ENCODE data around the gene BIVM.

The BIVM gene

GRCh38 chr13:102769679-102770078 is 29.2 kb upstream of the BIVM start:
- Histone ChIP-seq H3K9me3 (ENCODE audit: insufficient read depth, low read length) (peaks cover 5% of the 10 kb centered on the region; the same call in 1 of the 2 replicates), H3K4me3 (ENCODE audit: insufficient read length, low read depth) (no peak overlapping the region), H3K36me3 (ENCODE audit: insufficient read depth, insufficient read length, low read length) (peaks cover 33% of the 10 kb centered on the region), H3K27me3 (ENCODE audit: insufficient read depth, insufficient read length) (peaks cover 4% of the 10 kb centered on the region), H3K9ac (ENCODE audit: insufficient read length, low read depth) (no peak overlapping the region), H3K4me1 (ENCODE audit: insufficient read depth, insufficient read length) (peaks cover 2% of the 10 kb centered on the region)
- TF ChIP-seq ZNF274 (IDR thresholded peaks at IDR 0.05; ENCODE audit: low read depth, low read length) (no peak), YY1 (IDR thresholded peaks at IDR 0.05; ENCODE audit: insufficient read depth, insufficient read length) (no peak), SUZ12 (IDR thresholded peaks at IDR 0.05; ENCODE audit: extremely low read depth, insufficient read depth, insufficient read length) (no peak)
- DNase-seq (ENCODE audit: low read depth, low spot score): no peak

- Histone ChIP-seq H3K9me3 (ENCODE audit: insufficient read depth, low read length) (peaks cover 5% of the 10 kb centered on the region; the same call in 1 of the 2 replicates), H3K4me3 (ENCODE audit: insufficient read length, low read depth) (no peak overlapping the region), H3K36me3 (ENCODE audit: insufficient read depth, insufficient read length, low read length) (peaks cover 29% of the 10 kb centered on the region), H3K27me3 (ENCODE audit: insufficient read depth, insufficient read length) (peaks cover 4% of the 10 kb centered on the region), H3K4me1 (ENCODE audit: insufficient read depth, insufficient read length) (peaks cover 2% of the 10 kb centered on the region), H3K9ac (ENCODE audit: insufficient read length, low read depth) (no peak overlapping the region)
- no peak for DNase-seq (ENCODE audit: low read depth, low spot score)
- TF ChIP-seq SUZ12 (IDR thresholded peaks at IDR 0.05; ENCODE audit: extremely low read depth, insufficient read depth, insufficient read length) (no peak), YY1 (IDR thresholded peaks at IDR 0.05; ENCODE audit: insufficient read depth, insufficient read length) (no peak), ZNF274 (IDR thresholded peaks at IDR 0.05; ENCODE audit: low read depth, low read length) (no peak)
These were observed 28.5 kb upstream of the BIVM start for GRCh38 chr13:102770435-102770834.

- no peak for DNase-seq (ENCODE audit: low read depth, low spot score)
- H3K27me3 ChIP-seq (ENCODE audit: insufficient read depth, insufficient read length): peaks cover 4% of the 10 kb centered on the region
- H3K4me3 ChIP-seq (ENCODE audit: insufficient read length, low read depth): no peak overlapping the region
- peaks cover 21% of the 10 kb centered on the region for H3K36me3 ChIP-seq (ENCODE audit: insufficient read depth, insufficient read length, low read length)
- peaks cover 5% of the 10 kb centered on the region; the same call in 1 of the 2 replicates for H3K9me3 ChIP-seq (ENCODE audit: insufficient read depth, low read length)
- no peak for TF ChIP-seq SUZ12 (IDR thresholded peaks at IDR 0.05; ENCODE audit: extremely low read depth, insufficient read depth, insufficient read length)
- no peak for TF ChIP-seq ZNF274 (IDR thresholded peaks at IDR 0.05; ENCODE audit: low read depth, low read length)
- TF ChIP-seq YY1 (IDR thresholded peaks at IDR 0.05; ENCODE audit: insufficient read depth, insufficient read length): no peak
- H3K4me1 ChIP-seq (ENCODE audit: insufficient read depth, insufficient read length): peaks cover 2% of the 10 kb centered on the region
- H3K9ac ChIP-seq (ENCODE audit: insufficient read length, low read depth): no peak overlapping the region
These were observed 27.4 kb upstream of the BIVM start for GRCh38 chr13:102771298-102772041.

GRCh38 chr13:102772042-102772425 is 26.9 kb upstream of the BIVM start:
- Histone ChIP-seq H3K27me3 (ENCODE audit: insufficient read depth, insufficient read length) (peaks cover 4% of the 10 kb centered on the region), H3K9me3 (ENCODE audit: insufficient read depth, low read length) (peaks cover 5% of the 10 kb centered on the region; the same call in 1 of the 2 replicates), H3K9ac (ENCODE audit: insufficient read length, low read depth) (no peak overlapping the region), H3K4me1 (ENCODE audit: insufficient read depth, insufficient read length) (peaks cover 2% of the 10 kb centered on the region), H3K4me3 (ENCODE audit: insufficient read length, low read depth) (no peak overlapping the region), H3K36me3 (ENCODE audit: insufficient read depth, insufficient read length, low read length) (peaks cover 17% of the 10 kb centered on the region)
- DNase-seq (ENCODE audit: low read depth, low spot score): no peak
- no peak for TF ChIP-seq YY1 (IDR thresholded peaks at IDR 0.05; ENCODE audit: insufficient read depth, insufficient read length)
- TF ChIP-seq ZNF274 (IDR thresholded peaks at IDR 0.05; ENCODE audit: low read depth, low read length): no peak
- no peak for TF ChIP-seq SUZ12 (IDR thresholded peaks at IDR 0.05; ENCODE audit: extremely low read depth, insufficient read depth, insufficient read length)

GRCh38 chr13:102773441-102774213 is 25.3 kb upstream of the BIVM start, which contains the start of gene TEX30:
TEX30 (minus strand) TSS chr13:102773786; CDS start chr13:102770026, 3,760 bp downstream.
- H3K27me3 ChIP-seq (ENCODE audit: insufficient read depth, insufficient read length): peaks cover 4% of the 10 kb centered on the region
- TF ChIP-seq ZNF274 (IDR thresholded peaks at IDR 0.05; ENCODE audit: low read depth, low read length) (no peak), YY1 (IDR thresholded peaks at IDR 0.05; ENCODE audit: insufficient read depth, insufficient read length) (no peak), SUZ12 (IDR thresholded peaks at IDR 0.05; ENCODE audit: extremely low read depth, insufficient read depth, insufficient read length) (no peak)
- H3K9me3 ChIP-seq (ENCODE audit: insufficient read depth, low read length): peaks cover 5% of the 10 kb centered on the region; the same call in 1 of the 2 replicates
- H3K4me3 ChIP-seq (ENCODE audit: insufficient read length, low read depth): peak within 1 kb of the TSS; percentile 78
- DNase-seq (ENCODE audit: low read depth, low spot score): peak; percentile 49
- peaks cover 2% of the 10 kb centered on the region for H3K4me1 ChIP-seq (ENCODE audit: insufficient read depth, insufficient read length)
- H3K36me3 ChIP-seq (ENCODE audit: insufficient read depth, insufficient read length, low read length): peaks cover 12% of the 10 kb centered on the region
- H3K9ac ChIP-seq (ENCODE audit: insufficient read length, low read depth): peak within 1 kb of the TSS; percentile 85

DNA sequence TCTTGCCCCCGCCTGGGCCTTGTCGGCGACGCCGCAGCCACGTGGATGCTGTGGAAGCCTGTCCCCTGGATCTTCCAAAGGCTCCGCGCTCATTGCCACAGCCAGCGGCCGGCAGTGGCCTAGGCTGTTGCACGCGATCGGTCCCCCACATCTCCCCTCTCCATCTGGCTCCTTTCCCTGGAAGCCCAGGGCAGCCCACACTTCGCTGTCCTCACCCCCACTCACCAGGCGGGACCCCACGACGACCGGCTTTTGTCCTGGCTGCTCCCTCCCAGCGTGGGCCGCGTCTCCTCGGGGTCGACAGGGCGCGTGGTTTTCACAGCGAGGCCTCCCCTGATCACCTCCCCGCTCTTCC is 24.7 kb upstream of the BIVM start:
- no peak for DNase-seq (ENCODE audit: low read depth, low spot score)
- peaks cover 4% of the 10 kb centered on the region for H3K27me3 ChIP-seq (ENCODE audit: insufficient read depth, insufficient read length)
- H3K9ac ChIP-seq (ENCODE audit: insufficient read length, low read depth): peak overlapping the region; percentile 26
- peak overlapping the region; percentile 78 for H3K4me3 ChIP-seq (ENCODE audit: insufficient read length, low read depth)
- H3K36me3 ChIP-seq (ENCODE audit: insufficient read depth, insufficient read length, low read length): peaks cover 12% of the 10 kb centered on the region
- H3K9me3 ChIP-seq (ENCODE audit: insufficient read depth, low read length): peaks cover 5% of the 10 kb centered on the region; the same call in 1 of the 2 replicates
- TF ChIP-seq SUZ12 (IDR thresholded peaks at IDR 0.05; ENCODE audit: extremely low read depth, insufficient read depth, insufficient read length) (no peak), YY1 (IDR thresholded peaks at IDR 0.05; ENCODE audit: insufficient read depth, insufficient read length) (no peak), ZNF274 (IDR thresholded peaks at IDR 0.05; ENCODE audit: low read depth, low read length) (no peak)
- peaks cover 2% of the 10 kb centered on the region for H3K4me1 ChIP-seq (ENCODE audit: insufficient read depth, insufficient read length)
